ENCODE data around the gene KCNK4.

DNA sequence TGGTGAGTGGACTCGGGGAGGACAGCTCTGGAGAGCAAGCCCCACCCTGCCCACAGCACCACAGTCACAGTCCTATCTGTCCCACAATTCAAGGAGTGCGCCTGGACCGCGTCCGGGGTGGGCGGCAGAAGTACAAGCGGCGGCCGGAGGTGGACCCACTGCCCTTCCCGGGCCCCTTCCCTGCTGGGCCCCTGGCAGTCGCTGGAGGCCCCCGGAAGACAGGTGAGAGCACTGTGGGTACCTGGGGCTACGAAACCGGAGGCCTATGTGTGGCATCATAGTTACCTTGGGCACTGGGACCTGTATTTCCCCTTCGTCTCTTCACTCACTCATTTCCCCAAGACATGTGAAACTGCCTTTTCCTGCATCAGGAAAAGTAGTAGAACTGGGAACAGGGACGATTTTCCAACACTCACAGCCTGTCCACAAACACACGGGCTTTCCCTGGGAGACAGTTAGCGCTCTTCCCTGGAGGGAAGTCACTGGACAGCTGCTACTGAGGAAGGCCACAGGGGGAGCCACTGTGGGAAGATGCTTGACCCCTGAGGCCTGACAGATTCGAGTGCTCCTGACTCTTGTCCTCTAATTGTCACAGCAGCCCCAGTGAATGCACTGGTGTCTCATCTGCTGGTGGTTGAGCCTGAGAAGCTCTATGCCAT, 23.2 kb downstream of the KCNK4 start:
- TF ChIP-seq, protein P1, sequence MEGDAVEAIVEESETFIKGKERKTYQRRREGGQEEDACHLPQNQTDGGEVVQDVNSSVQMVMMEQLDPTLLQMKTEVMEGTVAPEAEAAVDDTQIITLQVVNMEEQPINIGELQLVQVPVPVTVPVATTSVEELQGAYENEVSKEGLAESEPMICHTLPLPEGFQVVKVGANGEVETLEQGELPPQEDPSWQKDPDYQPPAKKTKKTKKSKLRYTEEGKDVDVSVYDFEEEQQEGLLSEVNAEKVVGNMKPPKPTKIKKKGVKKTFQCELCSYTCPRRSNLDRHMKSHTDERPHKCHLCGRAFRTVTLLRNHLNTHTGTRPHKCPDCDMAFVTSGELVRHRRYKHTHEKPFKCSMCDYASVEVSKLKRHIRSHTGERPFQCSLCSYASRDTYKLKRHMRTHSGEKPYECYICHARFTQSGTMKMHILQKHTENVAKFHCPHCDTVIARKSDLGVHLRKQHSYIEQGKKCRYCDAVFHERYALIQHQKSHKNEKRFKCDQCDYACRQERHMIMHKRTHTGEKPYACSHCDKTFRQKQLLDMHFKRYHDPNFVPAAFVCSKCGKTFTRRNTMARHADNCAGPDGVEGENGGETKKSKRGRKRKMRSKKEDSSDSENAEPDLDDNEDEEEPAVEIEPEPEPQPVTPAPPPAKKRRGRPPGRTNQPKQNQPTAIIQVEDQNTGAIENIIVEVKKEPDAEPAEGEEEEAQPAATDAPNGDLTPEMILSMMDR (IDR thresholded peaks at IDR 0.05) = no peak; the same call in 1 of the 2 replicates
- no peak for TF ChIP-seq POLR2AphosphoS5 (IDR thresholded peaks at IDR 0.05; ENCODE audit: low read depth, low read length)
